Measurements from ENCODE around the gene PIMREG.

- no peak for TF ChIP-seq FOXK2 (IDR thresholded peaks at IDR 0.05)
- no peak for TF ChIP-seq NFRKB (IDR thresholded peaks at IDR 0.05)
- TF ChIP-seq ELF4 (IDR thresholded peaks at IDR 0.05): no peak
- no peak for TF ChIP-seq TARDBP (IDR thresholded peaks at IDR 0.05)
- no peak for TF ChIP-seq SP1 (IDR thresholded peaks at IDR 0.05)
- TF ChIP-seq ZNF384 (IDR thresholded peaks at IDR 0.05): no peak
Measured at GRCh38 chr17:6474376-6474775, 30.1 kb downstream of the PIMREG start.
